Mucosa of descending colon (tissue), 3 donors: ENCODE measurements around the gene AIM2. TPM values are rescaled to one million over a fixed set of nuclear protein-coding genes. Genes with fewer than 3 reads are reported as not detected.

Source experiments
- ATAC-seq: fragments of 200-7000 bp; cut with Tn5 transposase; one replicate; pipeline ENCODE4 v1.9.1; 2020; ENCODE audit warnings: mild to moderate bottlenecking, moderate library complexity
- DNase-seq, 3 donors: peaks; one replicate each; pipeline ENCODE4 v3.0.0-alpha.2; 2020
- H3K36me3 ChIP-seq: fragments of 200-600 bp; one replicate; pipeline ENCODE4 v1.8.0; 2021; ENCODE audit warnings: low read depth, mild to moderate bottlenecking
- H3K4me1 ChIP-seq: fragments of 200-600 bp; one replicate; pipeline ENCODE4 v1.8.0; 2021; ENCODE audit warnings: low read depth, mild to moderate bottlenecking
- H3K4me3 ChIP-seq: fragments of 200-600 bp; one replicate; pipeline ENCODE4 v1.8.0; 2021; ENCODE audit warnings: mild to moderate bottlenecking
- H3K9me3 ChIP-seq: fragments of 200-600 bp; one replicate; pipeline ENCODE4 v1.8.0; 2021; ENCODE audit warnings: mild to moderate bottlenecking
- intact Hi-C, 2 donors: fragments of 100-400 bp; cut with DNase I in 1 of 2; cut with micrococcal nuclease in 1 of 2; formaldehyde crosslinking; loops; one replicate each; pipeline versions ENCODE4 v1.11.0 to v1.11.1; 2022; cut with DNase I, micrococcal nuclease
- total RNA-seq, 3 donors: library from RNA; stranded (reverse); fragmentation: NEBNext Ultra II Directional in 2 of 3; extraction: Animal tissue kit (Norgen Biotek cat#: 25700) in 2 of 3; gene quantifications; one replicate each; pipeline versions ENCODE4 v1.2.1 to v1.2.4, GENCODE V29; 2021 to 2023
- TF ChIP-seq, protein P1 (sequence below): fragments of 200-600 bp; IDR thresholded peaks from one replicate; pipeline ENCODE4 v1.8.0; 2022; ENCODE audit warnings: antibody characterized with exemption, mild to moderate bottlenecking
- donor health status: DM: no; HTN: no; CAD: no; lungs with moderate emphysema.
- donor health status: DM: no; HTN: no; CAD: no.
- donor health status: DM: no; HTN: yes; CAD: no.

AIM2 gene
- total RNA-seq, 3 donors from 2014 or later = 0.38 to 1.0 (median 0.61) TPM

DNA sequence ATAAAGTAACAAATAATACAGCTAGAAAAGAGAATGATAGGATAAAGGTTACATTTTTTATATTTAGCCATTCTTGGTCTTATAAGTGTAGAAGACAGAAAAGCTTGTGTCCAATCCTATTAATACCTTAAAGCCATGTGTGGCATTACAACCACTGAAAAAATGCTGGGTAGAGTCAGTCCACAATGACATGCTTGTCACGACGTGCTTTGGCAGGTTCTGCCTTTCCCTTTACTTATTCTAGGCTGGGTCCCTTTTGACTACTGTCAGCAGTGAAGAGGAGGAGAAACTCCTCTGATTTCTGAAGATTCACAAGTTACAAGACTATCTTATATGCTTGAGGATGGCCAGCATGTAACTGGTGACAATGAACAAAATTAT lies 14.6 kb upstream of the AIM2 start:
- Histone ChIP-seq H3K4me1 (no peaks in the 10 kb centered on the region), H3K36me3 (no peaks in the 10 kb centered on the region), H3K4me3 (no peak overlapping the region), H3K9me3 (no peaks in the 10 kb centered on the region)
- no peak for ATAC-seq
- TF ChIP-seq, protein P1, sequence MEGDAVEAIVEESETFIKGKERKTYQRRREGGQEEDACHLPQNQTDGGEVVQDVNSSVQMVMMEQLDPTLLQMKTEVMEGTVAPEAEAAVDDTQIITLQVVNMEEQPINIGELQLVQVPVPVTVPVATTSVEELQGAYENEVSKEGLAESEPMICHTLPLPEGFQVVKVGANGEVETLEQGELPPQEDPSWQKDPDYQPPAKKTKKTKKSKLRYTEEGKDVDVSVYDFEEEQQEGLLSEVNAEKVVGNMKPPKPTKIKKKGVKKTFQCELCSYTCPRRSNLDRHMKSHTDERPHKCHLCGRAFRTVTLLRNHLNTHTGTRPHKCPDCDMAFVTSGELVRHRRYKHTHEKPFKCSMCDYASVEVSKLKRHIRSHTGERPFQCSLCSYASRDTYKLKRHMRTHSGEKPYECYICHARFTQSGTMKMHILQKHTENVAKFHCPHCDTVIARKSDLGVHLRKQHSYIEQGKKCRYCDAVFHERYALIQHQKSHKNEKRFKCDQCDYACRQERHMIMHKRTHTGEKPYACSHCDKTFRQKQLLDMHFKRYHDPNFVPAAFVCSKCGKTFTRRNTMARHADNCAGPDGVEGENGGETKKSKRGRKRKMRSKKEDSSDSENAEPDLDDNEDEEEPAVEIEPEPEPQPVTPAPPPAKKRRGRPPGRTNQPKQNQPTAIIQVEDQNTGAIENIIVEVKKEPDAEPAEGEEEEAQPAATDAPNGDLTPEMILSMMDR = no peak
- intact Hi-C loops = no loop called here
- DNase-seq = no peak

DNA sequence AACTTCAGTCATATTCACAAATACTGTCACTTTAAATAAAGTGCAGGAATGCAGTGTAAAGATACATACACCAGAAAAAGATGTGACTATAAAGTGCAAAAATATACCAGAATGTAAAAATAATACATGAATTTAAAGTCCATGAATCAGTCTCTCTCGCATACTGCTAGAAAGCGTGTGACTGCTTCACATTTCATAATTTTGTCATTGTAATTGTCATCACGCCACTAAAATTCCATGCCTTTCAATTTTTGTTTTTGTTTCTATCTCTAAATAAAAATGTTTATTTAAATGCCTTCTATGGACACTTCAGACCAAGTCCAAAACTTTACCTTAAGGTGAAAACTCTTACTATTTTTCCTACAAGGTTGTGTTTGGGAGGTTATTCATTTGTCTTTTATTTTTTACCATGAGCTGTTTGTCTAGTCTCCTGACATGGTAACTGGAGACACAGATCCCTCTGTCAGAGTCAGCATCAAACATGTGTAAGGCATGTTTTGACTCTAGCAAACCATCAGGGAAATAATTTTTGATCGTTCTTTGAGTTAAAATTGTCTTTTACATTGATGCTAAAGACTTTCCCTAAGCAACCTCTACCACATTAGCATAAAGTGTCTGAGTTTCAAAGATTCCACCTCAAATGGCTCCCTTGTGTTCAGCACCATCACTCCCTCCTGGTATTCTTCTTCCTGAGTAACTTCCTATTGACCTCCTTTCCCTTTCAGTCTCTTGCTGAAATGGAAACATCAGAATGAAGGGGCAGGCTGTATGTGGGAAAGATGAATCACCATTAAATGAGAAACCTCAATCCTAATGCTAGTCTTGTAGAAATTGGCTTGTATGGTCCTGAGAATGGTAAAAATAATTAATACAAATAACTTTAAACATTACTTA lies 14.0 kb upstream of the AIM2 start:
- TF ChIP-seq, protein P1 = no peak
- no peaks in the 10 kb centered on the region for H3K4me1 ChIP-seq
- intact Hi-C loops = no loop called here

DNA sequence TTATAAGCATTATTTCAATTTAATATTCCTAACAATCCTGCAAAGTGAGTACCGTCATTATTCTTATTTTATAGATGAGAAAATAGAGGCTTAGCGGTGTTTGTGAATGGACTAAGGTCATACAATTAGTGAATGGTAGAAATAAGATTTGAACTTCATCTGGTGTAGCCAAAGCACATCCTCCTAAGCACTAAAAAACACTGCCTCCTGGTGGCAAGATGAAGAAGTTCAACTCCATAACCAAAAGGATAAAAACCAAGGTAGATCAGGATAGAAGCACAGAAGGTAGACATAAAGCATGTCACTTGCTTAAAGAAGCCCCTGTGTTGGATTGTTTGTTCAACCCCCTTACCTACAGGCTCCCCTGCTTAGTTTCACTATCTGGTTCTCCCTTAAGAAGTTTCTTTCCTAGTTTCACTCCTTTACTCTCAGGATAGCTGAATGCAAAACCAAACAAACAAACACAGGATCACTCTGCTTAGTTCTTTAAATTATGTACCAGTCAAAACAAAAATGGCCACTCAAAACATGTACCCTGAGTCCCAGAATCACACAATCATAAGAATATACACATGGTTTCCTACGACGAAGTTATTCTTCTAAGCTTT lies 12.7 kb upstream of the AIM2 start:
- Histone ChIP-seq H3K4me1 (no peaks in the 10 kb centered on the region), H3K4me3 (no peak overlapping the region), H3K36me3 (no peaks in the 10 kb centered on the region), H3K9me3 (no peaks in the 10 kb centered on the region)
- DNase-seq (peak in 1 of 3 donors; percentile 28), ATAC-seq (peak; percentile 45)
- intact Hi-C loops = no loop called here
- TF ChIP-seq, protein P1 = peak; percentile 34

More for the DNA sequence above, 14.0 kb upstream of the AIM2 start:
- DNase-seq = no peak
- Histone ChIP-seq H3K36me3 (no peaks in the 10 kb centered on the region), H3K4me3 (no peak overlapping the region), H3K9me3 (no peaks in the 10 kb centered on the region)
- ATAC-seq = no peak

GRCh38 chr1:159088546-159089183 lies 12.1 kb upstream of the AIM2 start:
- Histone ChIP-seq H3K9me3 (no peaks in the 10 kb centered on the region), H3K4me1 (no peaks in the 10 kb centered on the region), H3K36me3 (no peaks in the 10 kb centered on the region), H3K4me3 (no peak overlapping the region)
- ATAC-seq = no peak
- intact Hi-C loops = no loop called here
- no peak for DNase-seq
- TF ChIP-seq, protein P1 = no peak

- H3K9me3 ChIP-seq = no peaks in the 10 kb centered on the region
- TF ChIP-seq, protein P1 = no peak
- no peak for DNase-seq
- no peak for ATAC-seq
- H3K4me3 ChIP-seq = no peak overlapping the region
- H3K36me3 ChIP-seq = no peaks in the 10 kb centered on the region
- intact Hi-C loops = no loop called here
- no peaks in the 10 kb centered on the region for H3K4me1 ChIP-seq
These were observed 11.5 kb upstream of the AIM2 start for GRCh38 chr1:159088050-159088449.
